GM12865 (cell line): ENCODE data around the gene PLEKHA6.

Source experiments
- DNase-seq: peaks from one replicate; pipeline ENCODE4 v3.0.0; 2010; ENCODE audit warnings: low read depth
- H3K4me3 ChIP-seq: 2 replicates; pipeline ENCODE4 v1.5.1; 2011; ENCODE audit warnings: mild to moderate bottlenecking, low read depth, low read length, control low read depth
- TF ChIP-seq, protein P1 (sequence below): IDR thresholded peaks from 2 replicates; pipeline ENCODE4 v1.5.1; 2011; ENCODE audit warnings: low read length, control low read depth, low read depth, inconsistent platforms; ENCODE audit not compliant: insufficient read depth; ENCODE audit errors: missing control alignments

PLEKHA6 gene

DNA sequence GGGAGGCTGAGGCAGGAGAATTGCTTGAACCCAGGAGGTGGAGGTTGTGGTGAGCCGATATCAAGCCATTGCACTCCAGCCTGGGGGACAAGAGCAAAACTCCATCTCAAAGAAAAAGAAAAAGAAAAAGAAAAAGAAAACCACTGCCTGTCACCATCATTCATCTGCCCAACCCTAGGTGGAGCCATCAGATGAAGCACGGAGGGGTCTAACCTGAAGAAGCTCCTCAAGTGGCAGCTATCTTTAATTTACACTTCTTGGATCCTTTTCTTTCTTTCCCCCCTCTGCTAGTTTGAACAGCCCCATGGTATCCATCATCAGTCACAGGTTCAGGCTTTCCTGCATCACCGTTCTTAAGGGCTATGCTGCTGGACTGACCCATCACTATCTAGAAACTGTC, 57.0 kb downstream of the PLEKHA6 start:
- no peak overlapping the region for H3K4me3 ChIP-seq
- TF ChIP-seq, protein P1, sequence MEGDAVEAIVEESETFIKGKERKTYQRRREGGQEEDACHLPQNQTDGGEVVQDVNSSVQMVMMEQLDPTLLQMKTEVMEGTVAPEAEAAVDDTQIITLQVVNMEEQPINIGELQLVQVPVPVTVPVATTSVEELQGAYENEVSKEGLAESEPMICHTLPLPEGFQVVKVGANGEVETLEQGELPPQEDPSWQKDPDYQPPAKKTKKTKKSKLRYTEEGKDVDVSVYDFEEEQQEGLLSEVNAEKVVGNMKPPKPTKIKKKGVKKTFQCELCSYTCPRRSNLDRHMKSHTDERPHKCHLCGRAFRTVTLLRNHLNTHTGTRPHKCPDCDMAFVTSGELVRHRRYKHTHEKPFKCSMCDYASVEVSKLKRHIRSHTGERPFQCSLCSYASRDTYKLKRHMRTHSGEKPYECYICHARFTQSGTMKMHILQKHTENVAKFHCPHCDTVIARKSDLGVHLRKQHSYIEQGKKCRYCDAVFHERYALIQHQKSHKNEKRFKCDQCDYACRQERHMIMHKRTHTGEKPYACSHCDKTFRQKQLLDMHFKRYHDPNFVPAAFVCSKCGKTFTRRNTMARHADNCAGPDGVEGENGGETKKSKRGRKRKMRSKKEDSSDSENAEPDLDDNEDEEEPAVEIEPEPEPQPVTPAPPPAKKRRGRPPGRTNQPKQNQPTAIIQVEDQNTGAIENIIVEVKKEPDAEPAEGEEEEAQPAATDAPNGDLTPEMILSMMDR = no peak
- DNase-seq = no peak

DNA sequence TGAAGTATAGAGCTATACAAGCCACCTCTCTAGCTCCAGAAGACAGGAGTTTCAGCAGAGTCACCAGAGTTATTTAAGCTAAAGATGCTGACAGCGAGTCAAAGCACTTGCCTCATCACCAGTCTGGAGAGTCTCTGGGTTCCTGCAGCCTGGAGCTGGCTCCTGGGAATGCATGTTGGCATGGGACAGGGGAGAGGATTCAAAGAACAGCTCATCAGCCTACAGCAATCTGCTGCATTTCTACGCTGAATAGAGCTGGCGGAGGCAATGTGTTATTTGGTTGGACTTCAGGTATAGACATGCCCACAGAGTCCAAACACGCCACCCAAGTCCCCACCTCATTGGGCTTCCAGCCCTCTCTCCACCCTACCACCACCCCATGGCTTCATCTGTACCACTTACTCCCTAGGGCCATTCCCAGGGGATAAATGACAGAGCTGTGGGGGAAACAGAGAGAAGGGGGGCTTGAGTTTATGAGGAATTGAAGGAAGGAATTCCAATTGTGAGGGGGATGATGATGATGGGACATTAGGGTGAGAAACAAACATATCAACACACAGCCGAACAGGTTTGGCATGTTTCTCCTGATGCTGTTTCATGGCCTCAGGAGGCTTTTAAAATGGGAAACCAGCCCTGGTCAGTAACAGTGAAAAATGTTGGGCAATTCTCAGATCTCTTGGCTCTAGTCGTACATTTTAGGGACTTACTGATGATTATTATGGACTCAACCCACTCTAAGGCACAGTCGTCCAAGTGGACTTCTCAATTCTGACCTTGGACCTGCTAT, 58.4 kb downstream of the PLEKHA6 start:
- DNase-seq = no peak
- TF ChIP-seq, protein P1 = no peak
- H3K4me3 ChIP-seq = no peak overlapping the region

DNA sequence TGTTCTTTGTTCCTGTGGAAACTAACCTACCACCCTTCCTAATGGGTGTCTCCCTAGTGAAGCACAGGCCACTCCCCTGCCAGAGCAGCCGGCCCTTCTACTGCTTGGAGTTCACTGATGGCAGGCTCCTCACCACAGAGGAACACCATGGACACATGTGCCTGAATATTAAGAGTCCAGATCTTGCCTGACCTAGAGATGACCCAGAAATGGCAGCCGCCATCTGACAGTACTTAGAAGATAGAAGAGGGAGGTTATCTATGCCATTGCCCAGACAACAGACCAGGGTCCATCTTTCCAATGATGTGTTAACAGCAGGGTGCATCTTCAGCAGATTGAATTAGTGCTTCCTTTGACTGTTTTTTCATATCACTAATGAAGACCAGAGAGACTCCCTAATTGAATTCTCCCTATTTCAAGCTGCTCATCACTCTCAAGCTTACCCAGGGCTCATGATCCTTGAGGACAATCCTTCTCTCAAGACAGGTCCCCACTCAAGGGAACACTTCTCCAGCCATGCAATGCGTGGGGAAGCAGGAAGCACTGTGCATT, 59.8 kb downstream of the PLEKHA6 start:
- TF ChIP-seq, protein P1 = no peak
- no peak overlapping the region for H3K4me3 ChIP-seq
- no peak for DNase-seq

DNA sequence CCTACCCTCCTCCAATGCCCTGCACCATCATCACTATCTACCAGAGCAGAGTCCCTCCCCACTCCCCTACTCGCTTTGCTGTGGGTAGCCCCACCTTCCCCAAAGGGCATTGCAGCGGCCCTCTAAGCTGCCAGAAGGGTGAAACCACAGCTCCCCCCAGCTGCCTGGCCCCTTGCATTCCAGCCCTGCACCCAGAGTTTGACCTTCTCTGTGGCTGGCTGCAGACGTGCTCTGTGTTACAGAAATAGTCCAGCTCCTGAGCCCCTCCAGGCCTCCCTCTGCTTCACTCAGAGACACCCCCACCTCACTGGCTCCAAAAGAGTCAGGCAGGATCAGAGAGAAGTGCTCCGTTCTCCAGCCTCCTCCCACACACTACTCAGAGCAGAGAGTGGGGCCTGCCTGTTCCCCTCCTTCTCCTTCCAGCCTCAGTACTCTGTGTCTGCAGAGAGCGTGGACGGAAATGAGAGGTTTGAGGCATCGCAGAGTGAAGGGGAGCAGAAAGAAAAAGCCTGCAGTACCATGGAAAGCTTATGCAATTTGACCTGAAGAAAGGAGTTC, 63.2 kb downstream of the PLEKHA6 start:
- TF ChIP-seq, protein P1 = no peak
- DNase-seq = no peak
- no peak overlapping the region for H3K4me3 ChIP-seq

DNA sequence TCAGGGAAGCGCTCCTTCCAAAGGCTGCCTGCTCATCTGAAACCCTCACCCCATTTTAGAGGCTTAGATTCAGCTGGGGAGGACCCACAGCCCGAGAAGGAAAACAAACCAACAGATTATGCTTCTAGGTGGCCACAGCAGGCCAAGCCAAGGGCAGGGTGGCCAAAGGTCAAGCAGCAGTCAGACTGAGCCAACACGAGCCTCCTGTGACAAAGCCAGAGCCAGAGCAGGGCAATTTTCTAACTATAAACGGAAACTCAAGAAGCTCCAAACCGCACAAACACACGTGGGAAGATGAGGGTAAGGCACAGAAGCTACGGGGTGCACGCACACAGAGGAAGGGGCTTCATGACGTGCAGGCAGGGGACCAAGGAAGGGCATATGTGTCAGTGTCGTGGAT, 64.1 kb downstream of the PLEKHA6 start:
- H3K4me3 ChIP-seq = no peak overlapping the region
- TF ChIP-seq, protein P1 = no peak
- DNase-seq = no peak

DNA sequence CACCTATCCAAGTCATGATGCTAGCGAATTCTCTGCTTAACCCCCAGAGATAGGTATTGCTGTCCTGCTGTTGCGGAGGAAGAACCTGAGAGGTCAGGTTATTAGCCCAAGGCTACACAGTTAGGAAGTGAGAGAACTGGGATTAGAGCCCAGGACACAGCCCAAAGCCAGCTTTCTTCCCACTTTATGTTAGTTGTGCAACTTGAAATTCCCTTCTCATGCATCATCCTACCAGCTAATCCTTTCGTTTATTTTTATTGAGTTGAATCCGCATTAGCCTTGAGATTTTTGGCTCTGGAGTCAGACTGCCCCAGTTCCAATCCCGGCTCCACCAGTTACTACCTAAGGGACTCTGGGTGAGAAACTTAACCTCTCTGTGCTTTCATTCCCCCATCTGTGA, 65.4 kb downstream of the PLEKHA6 start:
- TF ChIP-seq, protein P1 = no peak
- DNase-seq = no peak
- H3K4me3 ChIP-seq = no peak overlapping the region
